ENCODE measurements around the gene HSPB2.

HSPB2 gene, protein sequence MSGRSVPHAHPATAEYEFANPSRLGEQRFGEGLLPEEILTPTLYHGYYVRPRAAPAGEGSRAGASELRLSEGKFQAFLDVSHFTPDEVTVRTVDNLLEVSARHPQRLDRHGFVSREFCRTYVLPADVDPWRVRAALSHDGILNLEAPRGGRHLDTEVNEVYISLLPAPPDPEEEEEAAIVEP

DNA sequence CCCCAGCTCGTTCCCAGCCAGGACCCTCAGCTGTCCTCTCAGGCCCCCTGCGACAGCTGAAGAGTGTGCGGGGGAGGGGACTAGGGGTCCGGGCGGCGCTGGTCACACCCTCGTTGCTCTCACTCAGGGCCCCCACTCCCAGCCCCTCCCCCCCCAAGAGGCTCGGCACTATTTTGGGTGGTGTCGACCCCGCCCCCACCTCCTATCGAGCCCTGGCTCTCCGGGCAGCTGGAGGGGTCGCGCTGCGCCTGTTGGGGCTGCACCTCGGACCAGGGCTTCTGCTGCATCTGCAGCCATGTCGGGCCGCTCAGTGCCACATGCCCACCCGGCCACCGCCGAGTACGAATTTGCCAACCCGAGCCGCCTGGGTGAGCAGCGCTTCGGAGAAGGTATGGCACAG lies at the start of gene HSPB2:
Gene HSPB2 (plus strand): TSS at position 200 of the 400 bp plus-strand sequence. CDS start 96 bp downstream, at position 296.
- peaks cover 37% of the 10 kb centered on the region for H3K4me1 Mint-ChIP-seq
- no peak within 1 kb of the TSS for H3K27ac Mint-ChIP-seq
- peaks cover 19% of the 10 kb centered on the region for H3K27me3 Mint-ChIP-seq (ENCODE audit: low read depth, poor library complexity)
- TF ChIP-seq, protein P1, sequence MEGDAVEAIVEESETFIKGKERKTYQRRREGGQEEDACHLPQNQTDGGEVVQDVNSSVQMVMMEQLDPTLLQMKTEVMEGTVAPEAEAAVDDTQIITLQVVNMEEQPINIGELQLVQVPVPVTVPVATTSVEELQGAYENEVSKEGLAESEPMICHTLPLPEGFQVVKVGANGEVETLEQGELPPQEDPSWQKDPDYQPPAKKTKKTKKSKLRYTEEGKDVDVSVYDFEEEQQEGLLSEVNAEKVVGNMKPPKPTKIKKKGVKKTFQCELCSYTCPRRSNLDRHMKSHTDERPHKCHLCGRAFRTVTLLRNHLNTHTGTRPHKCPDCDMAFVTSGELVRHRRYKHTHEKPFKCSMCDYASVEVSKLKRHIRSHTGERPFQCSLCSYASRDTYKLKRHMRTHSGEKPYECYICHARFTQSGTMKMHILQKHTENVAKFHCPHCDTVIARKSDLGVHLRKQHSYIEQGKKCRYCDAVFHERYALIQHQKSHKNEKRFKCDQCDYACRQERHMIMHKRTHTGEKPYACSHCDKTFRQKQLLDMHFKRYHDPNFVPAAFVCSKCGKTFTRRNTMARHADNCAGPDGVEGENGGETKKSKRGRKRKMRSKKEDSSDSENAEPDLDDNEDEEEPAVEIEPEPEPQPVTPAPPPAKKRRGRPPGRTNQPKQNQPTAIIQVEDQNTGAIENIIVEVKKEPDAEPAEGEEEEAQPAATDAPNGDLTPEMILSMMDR (IDR thresholded peaks at IDR 0.05): no peak
- peak within 1 kb of the TSS; percentile 58 for H3K4me3 Mint-ChIP-seq
- H3K36me3 Mint-ChIP-seq (ENCODE audit: low read depth): no peaks in the 10 kb centered on the region
- no peaks in the 10 kb centered on the region for H3K9me3 Mint-ChIP-seq
- peak; percentile 15 for DNase-seq

DNA sequence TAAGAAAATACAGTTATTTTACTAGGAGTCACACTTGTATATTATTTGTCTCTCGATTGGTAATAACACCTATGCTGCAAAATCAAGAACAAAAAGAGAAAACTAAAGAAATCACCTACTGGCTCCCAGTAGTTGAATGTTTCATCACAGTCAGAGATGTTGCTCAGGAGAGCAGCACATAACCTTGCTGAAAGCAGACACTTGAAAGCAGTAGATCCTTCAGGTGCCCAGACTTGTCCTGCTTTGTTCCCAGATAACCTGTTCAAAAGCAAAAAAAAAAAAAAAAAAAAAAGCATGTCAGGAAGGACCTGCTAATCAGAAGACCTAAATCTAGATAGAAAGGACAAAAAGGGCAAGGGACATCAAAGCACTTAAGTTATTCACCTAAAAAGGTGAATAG lies 42.4 kb upstream of the HSPB2 start:
- peaks cover 19% of the 10 kb centered on the region for H3K4me1 Mint-ChIP-seq
- H3K27me3 Mint-ChIP-seq (ENCODE audit: low read depth, poor library complexity): no peaks in the 10 kb centered on the region
- no peak overlapping the region for H3K27ac Mint-ChIP-seq
- peaks cover 33% of the 10 kb centered on the region for H3K36me3 Mint-ChIP-seq (ENCODE audit: low read depth)
- TF ChIP-seq, protein P1 (IDR thresholded peaks at IDR 0.05): no peak
- no peaks in the 10 kb centered on the region for H3K9me3 Mint-ChIP-seq
- no peak for DNase-seq
- peak overlapping the region; percentile 63 for H3K4me3 Mint-ChIP-seq

DNA sequence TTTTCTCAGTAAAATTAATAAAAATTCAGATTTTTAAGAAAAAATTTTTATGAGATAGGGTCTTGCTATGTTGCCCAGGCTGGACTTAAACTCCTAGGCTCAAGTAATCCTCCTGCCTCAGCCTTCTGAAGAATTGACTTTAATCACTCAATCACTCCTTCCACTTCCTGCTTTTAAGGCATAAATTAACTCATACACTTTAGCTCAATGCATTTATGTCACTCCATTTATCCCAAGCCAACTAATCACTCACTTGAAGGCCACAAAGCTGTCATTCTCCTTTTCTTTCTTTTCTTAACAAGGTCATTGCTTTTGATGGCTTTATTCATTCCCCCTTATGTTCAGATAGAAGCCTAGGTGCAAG lies 42.0 kb upstream of the HSPB2 start:
- peaks cover 19% of the 10 kb centered on the region for H3K4me1 Mint-ChIP-seq
- DNase-seq: no peak
- no peaks in the 10 kb centered on the region for H3K9me3 Mint-ChIP-seq
- peak overlapping the region; percentile 96 for H3K4me3 Mint-ChIP-seq
- H3K27me3 Mint-ChIP-seq (ENCODE audit: low read depth, poor library complexity): no peaks in the 10 kb centered on the region
- TF ChIP-seq, protein P1 (IDR thresholded peaks at IDR 0.05): no peak
- peaks cover 29% of the 10 kb centered on the region for H3K36me3 Mint-ChIP-seq (ENCODE audit: low read depth)
- H3K27ac Mint-ChIP-seq: peak overlapping the region; percentile 46

DNA sequence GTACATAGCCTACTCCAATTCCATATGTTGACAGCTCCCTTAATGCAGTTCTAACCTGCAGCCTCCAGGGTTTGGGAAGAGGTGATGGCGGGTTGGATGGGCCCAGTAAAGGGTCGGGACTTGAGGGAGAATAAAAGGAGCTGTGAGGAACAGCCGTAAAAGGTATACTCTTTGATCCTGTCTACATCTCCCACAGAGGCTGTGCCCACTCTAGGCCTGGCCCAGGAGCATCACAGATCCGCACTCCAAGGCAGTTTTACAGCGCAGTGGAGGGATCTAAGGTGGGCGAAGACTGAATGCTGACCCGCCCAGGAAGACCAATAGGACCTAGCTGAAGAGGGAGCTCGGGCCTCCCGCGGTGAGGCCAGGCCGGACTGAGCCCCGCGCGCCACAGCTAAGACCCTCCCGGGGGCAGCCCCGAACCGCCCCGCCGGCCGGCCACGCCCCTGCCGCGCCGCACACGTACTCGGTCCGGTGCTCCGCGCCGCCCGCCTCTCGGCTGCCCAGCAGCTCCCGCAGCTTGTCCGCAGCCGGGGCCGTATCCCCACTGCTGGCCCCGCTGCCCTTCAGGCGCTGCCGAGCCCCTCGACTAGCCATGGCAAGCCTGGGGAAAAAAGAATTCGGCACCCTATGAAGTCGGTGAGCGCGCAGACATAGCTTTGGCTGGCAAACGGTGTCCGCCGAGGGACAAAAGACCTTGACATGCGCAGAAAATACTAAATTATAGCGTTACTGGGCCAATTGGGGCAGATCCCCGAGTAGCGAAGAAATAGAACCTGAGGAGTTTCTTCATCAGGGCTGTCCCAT lies 41.4 kb upstream of the HSPB2 start, which contains the start of gene ALG9:
Gene ALG9 (minus strand): TSS at position 696 of the 807 bp plus-strand sequence. CDS start 99 bp downstream, at position 597.
- peaks cover 19% of the 10 kb centered on the region for H3K4me1 Mint-ChIP-seq
- DNase-seq: peak; percentile 86
- TF ChIP-seq, protein P1 (IDR thresholded peaks at IDR 0.05): peak; percentile 20
- H3K4me3 Mint-ChIP-seq: peak within 1 kb of the TSS; percentile 96
- no peaks in the 10 kb centered on the region for H3K27me3 Mint-ChIP-seq (ENCODE audit: low read depth, poor library complexity)
- peak within 1 kb of the TSS; percentile 46 for H3K27ac Mint-ChIP-seq
- H3K9me3 Mint-ChIP-seq: no peaks in the 10 kb centered on the region
- H3K36me3 Mint-ChIP-seq (ENCODE audit: low read depth): peaks cover 26% of the 10 kb centered on the region

DNA sequence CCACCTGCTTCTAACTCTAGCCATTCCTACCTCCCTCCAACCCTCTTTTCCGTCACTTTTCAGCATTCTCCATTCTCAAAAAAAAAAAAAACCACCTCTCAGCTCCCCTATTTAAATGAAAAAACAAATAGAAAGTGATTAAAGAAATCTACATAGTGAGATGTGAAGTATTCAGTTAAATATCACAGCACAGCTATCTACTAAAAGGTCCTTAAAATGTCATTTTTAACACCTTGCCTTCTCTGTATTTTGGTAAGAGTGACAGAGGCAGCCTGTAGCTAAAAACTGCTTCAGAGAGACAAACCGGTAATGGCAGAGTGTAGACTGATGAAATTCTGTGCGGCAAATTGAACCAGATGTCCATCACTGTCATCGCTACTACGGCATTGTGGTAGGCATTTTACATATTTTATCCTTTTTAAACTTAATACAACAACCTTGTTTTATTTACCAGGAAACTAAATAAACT lies 40.8 kb upstream of the HSPB2 start:
- Mint-ChIP-seq H3K4me3 (peak overlapping the region; percentile 96), H3K36me3 (ENCODE audit: low read depth) (peaks cover 19% of the 10 kb centered on the region), H3K4me1 (peaks cover 19% of the 10 kb centered on the region), H3K27ac (peak overlapping the region; percentile 36), H3K9me3 (no peaks in the 10 kb centered on the region), H3K27me3 (ENCODE audit: low read depth, poor library complexity) (no peaks in the 10 kb centered on the region)
- no peak for DNase-seq
- TF ChIP-seq, protein P1 (IDR thresholded peaks at IDR 0.05): no peak
